Measurements from ENCODE around the gene ASS1.

ASS1 gene

DNA sequence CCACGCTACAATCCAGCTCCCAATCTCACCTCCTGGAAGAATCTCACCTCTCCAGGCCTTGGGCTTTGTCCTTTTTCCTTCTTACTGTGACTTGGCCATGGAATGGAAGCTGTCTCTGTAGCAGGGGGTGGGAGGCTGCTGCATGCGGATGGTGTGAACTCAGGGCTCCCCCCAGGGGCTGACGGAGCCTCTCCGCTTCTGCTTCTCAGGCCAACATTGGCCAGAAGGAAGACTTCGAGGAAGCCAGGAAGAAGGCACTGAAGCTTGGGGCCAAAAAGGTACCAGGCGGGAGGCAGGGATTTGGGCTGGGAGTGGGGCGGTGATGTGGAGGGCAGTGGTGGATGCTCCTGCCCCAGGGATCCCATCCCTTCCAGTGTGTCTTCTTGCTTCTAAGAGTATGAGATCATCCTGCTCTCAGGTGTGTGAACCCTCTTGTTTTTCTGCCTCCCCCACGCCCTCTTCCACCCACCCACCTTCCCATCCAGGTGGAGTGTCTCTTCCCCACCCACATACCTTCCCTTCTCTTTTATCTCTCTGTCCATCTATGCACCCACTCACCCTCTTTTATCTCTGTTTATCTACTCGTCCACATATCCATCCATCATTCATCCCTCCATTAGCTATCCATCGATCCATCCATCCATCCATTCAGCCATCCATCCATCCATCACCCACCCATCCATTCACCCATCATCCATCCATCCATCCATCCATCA, 9.5 kb downstream of the ASS1 start:
- DNase-seq (ENCODE audit: low read depth in 2 of 2), result no peak

DNA sequence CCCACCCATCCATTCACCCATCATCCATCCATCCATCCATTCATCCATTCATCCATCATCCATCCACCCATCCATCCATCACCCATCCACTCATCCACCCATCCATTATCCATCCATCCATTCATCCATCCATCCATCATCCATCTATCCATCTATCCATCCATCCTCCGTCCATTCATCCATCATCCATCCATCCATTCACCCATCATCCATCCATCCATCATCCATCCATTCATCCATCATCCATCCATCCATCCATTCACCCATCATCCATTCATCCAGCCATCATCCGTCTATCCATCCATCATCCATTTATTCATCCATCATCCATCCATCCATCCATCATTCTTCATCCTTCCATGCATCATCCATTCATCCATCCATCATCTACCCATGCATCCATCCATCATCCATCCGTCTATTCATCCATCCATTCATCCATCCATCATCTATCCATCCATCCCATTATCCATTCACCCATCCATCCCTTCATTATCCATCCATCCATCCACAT, 10.1 kb downstream of the ASS1 start:
- no peak for DNase-seq (ENCODE audit: low read depth in 2 of 2)

DNA sequence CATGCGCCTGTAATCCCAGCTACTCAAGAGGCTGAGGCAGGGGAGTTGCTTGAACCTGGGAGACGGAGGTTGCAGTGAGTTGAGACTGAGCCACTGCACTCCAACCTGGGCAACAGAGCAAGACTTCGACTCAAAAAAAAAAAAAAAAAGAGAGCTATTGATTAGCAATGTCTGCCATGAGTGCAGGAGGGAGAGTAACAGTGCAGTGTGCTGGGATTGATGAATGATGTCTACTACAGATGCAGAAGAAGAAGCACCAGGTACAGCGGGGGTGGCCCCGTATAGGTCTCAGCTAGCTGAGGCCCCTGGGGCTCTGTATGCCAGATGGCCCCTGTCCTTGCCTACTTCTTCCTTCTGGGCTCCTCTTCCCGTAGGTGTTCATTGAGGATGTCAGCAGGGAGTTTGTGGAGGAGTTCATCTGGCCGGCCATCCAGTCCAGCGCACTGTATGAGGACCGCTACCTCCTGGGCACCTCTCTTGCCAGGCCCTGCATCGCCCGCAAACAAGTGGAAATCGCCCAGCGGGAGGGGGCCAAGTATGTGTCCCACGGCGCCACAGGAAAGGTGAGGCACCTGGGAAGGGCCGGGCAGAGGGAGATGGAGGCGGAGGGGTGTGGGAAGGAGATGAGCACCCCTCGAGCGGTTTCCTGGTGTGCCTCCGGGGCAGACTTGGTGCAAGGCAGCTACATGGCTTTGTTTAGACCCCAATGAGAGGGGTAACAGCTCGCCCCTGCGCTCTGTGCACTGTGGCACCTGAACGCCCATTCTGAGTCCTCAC, 13.5 kb downstream of the ASS1 start:
- DNase-seq (ENCODE audit: low read depth in 2 of 2), result no peak

DNA sequence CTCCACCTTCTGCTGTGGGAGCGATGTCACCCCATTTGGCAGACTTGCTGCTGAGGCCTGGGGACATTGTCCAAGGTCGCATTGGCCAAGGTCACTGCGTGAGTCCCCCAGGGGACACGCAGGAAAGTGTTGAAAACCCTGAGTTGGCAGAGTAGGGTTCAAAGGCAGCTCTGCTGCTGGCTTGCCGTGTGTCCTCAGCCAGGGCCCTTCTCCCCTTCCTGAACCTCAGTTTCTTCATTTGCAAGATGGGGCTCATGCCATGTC, 14.0 kb downstream of the ASS1 start:
- DNase-seq (ENCODE audit: low read depth in 2 of 2), result no peak

DNA sequence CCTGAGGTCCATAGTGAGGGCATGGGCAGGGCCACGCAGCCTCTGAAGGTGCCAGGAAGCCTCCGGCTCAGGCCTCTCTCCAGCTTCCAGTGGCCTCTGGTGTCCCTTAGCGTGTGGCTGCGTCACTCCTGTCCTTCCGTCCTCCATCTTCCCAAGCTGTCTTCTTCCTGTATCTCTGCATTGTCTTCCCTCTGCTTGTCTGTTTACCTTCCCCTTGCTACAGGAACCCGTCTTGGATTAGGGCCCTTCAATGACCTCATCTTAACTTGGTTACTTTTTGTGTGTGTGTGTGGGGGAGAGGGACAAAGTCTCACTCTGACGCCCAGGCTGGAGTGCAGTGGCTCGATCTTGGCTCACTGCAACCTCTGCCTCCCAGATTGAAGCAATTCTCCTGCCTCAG, 14.4 kb downstream of the ASS1 start:
- DNase-seq (ENCODE audit: low read depth in 2 of 2), result no peak

DNA sequence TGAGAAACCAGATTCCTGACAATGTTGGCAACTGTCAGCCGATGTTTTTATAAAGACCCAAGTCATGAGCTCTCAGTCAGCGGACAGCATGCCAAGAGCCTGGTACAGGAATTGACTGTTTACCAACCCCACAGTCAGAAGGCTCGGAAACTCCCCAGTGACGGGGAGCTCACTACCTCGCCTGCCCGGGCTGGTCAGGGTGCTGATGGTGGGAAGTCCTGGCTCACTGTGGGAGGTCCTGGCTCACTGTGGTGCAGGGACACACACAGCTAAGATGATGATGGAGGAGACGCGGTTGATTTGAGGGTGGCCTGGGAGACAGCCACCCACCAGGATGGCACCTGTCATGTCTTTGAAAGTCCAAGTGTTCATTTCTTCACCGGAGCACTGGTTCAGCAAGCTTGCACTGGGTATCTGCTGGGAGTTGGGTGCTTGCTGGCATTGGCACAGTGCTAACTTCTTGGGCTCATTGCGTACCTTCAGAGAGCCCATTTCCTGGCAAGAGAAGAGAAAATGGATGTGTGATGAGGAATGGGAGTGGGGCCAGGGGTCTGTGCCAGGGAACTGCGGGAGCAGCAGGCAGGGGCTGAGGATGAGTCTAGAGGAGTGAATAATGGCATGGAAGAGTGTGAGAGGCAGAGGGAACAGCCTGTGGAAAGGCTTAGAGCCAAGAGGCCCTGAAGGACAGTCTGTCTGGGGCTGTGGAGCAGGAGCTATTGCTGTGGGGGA, 15.3 kb downstream of the ASS1 start:
- DNase-seq (ENCODE audit: low read depth in 2 of 2), result no peak

DNA sequence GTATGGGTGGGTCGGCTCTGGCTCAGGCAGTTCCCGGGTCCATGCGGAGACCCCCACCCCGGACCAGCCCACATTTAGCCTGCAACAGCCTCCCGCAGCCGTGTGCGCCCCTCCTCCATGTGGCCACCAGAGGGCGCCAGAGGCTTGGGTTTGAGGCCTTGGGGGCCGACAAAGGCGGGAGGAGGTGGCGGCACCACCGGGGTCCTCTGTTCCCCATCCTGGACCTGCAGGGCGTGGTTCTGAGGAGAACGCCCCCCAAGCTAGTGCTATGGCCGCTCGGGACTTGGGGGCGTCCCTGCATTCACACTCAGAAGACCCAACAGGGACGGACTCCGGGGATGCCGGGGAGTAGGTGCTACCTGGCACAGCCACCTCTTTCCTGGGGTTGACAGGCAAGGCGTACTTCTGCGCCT, 16.5 kb downstream of the ASS1 start:
- DNase-seq (ENCODE audit: low read depth in 2 of 2), result peak in 1 of 2 experiments; percentile 12

DNA sequence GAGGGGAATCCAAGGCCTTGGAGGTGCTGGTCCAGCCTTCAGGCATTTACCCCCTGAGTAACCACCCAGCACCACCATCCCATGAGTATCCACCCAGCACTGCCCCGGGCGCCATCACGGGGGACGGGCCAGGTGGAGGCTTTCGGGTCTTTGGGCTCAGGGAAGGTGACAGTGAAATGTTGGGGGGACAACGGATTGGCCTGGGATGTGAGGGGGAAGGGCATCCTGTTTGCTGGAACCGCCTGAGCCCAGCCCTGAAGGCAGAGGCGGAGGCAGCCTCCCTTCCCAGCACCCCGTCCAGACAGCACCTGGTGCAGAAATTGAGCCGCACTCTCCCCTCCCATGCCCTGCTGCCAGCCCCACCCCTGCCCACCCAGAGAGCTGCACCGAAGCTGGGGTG, 17.0 kb downstream of the ASS1 start:
- DNase-seq (ENCODE audit: low read depth in 2 of 2), result no peak

DNA sequence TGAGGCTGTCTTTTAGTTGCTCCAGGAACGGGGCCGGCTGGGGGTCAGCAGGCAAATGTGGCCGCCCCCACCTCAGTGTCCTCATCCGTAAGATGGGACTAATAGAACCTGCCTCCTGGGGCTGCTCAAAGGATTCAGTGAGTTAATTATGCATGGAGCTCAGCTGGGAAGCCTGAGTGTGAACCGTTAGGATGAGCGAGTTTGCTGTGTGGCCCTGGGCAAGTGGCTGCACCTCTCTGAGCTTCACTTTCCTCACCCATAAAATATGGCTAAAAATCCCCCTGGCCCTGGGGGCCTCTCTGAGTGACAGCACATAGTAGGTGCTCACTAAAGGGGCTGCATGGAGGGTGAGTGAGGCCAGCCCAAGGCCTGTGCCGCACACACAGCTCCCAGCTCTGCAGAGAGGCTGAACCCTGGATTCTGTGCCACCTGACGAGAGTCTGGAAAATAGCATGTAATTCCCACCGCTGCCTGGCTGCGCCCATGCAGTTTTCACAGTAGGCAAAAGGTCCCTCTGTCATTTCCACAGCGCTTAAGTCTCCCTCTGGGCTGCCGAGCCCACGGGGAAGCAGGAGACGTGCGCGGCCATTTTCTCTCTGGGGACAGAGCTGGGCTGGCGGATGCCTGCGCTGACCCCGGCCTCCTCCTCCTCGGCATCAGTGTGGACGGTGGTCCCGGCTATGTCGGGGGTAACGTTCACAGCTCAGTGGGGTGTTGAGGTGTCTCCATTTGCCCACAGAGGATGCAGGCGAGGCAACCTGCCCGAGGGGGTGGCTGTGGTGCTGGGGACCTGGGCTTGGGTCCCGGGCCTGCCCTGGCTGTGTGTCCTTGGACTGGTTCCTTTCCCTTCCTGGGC, 18.2 kb downstream of the ASS1 start:
- no peak for DNase-seq (ENCODE audit: low read depth in 2 of 2)

DNA sequence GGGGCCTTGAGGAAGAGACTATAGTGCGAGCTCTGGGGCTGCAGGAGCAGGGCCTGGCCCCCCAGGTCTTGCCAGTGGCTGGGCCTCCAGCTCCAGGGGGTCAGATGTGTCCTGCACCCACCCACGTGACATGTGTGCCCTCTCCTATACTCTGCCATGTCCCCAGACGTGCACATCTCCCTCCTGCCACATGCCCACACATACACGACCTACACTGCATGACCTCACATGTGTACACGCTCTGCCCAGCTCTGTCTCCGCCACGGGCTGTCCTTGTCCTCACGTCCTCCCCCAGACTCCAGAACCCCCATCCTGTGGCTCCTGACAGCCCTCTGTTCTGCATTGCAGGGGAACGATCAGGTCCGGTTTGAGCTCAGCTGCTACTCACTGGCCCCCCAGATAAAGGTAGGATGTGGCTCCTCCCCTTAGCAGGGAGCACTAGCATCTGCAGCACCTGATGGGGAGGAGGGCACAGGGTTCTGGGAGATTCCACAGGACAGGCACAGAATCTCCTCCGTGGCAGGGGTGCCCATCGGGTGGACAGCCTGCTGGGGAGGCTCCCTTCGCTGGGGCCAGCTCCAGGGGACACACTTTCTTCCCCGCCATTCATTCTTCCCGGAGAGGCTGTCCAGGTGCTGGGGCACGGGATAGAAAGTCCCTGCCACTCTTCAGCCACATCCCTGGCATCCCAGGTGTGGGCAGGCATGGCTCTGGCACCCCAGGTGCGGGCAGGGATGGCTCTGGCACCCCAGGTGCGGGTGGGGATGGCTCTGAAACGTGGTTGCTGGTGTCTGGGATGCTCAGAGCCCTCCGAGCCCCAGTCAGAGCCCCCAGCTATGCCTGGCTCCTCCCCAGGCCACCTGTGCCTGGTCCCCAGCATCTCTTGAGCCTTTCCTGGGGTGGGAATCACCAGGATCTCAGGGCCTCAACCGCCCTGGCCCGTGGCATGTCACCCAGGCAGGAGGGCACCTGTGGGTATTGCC, 19.3 kb downstream of the ASS1 start:
- no peak for DNase-seq (ENCODE audit: low read depth in 2 of 2)

DNA sequence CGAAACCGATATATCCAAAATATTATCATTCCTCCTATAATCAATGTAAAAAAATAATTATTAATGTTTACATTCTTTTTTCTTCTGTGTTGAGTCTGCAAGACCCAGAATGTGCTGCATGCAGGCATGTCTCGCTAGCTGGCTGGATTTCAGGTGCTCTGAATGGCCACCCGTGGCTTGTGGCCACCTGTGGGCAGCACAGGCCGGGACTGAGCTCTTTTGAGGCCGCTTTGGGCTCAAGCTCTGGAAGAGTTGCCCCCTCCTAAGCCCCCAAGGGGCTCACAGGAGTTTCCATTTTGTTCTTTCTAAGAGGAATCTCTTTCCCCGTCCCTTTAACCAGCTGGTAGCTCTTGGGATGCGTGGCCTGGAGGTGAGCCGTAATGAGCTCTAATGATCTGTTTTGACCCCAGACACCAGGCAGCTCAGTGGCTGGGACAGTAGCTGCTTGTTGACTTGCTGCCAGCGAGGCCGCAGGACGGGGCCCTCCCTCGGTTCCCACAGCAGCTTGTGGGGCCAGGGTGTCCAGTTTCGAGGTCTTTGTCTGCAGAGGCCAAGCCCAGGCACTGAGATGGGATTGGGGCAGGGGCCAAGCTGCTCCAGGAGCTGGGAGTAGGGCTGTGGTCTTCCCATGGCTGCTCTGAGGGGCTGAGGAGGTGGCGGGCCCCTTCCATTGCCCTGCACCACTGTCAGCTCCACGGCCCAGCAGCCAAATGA, 20.8 kb downstream of the ASS1 start:
- no peak for DNase-seq (ENCODE audit: low read depth in 2 of 2)

DNA sequence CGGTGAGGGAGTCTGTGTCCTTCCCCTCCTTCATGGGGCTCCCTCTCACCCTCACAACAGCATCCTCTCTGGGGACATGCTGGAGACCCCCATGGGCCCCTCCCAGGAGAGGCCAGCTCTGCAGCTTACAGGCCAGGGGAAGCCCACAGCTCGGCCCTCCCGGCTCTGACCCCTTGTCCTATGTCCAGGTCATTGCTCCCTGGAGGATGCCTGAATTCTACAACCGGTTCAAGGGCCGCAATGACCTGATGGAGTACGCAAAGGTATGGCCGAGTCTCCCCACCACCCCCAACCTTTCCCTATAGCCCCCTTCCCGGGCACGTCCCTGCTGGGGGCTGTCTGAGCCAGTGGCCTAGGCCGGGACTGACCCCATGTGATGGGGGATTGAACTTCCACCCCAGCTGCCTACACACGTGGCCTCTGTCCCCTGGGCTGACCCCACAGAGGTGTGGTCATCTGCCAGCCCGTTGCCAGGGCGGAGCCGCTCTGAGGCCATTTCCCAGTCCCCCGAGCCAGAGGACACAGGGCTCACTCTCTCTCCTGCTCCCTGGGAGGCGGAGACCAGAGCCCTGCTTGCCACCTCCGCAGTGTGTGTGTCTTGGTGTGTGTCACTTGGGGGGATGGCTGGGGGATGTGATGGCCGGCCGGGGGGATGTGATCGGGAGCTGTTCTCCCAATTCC, 21.9 kb downstream of the ASS1 start:
- DNase-seq (ENCODE audit: low read depth in 2 of 2), result no peak

DNA sequence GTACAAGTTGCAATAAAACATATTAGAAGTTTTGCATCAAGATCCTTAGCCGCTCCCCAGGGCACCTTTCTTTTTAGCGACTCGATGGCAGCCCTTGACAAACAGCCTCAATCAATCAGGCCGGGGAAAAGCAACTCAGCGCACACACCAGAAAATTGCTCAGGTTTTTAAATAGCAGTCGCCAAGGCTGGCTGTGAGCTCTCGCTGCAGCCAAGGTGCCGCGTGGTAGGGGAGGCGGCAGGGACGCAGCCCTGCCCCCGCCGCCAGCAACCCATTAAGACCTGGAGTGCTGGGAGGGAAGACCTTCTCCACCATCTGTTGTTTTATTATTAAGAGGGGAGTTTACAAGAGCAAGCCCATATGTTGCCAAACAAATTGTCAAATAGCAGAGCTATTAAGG, 22.6 kb downstream of the ASS1 start:
- DNase-seq (ENCODE audit: low read depth in 2 of 2), result no peak

DNA sequence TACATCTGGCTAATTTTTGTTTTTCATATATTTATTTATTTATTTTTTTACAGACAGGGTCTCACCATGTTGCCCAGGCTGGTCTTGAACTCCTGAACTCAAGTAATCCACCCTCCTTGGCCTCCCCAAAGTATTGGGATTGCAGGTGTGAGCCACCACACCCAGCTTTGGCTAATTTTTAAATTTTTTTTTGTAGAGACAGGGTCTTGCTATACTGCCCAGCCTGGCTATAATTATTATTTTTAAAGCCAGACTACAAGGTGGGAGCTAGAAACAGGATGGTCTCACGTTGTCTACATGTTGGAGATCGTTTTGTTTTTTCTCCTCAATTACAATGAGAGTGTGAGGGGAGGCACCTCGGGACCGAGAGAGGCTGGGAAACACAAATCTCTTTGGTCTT, 23.8 kb downstream of the ASS1 start:
- DNase-seq (ENCODE audit: low read depth in 2 of 2), result no peak

DNA sequence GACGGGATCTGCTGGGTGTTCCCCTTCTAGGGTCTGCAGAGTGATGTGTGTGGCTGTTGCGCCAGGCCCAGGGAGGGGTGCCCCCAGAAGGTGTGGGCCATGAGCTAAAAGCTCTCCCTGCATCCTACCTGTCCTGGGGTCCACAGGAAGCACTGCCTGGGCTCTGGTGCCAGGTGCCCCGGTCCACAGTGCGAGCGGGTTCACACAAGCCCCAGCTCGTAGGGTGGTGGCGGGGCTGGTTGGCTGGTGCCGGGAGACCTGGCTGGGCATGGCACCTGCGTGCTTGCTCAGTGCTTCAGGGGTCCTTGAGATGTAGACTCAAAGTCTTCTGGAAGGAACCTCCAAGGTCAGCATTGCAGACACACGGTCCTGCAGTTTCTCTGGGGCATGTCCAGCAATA, 25.5 kb downstream of the ASS1 start:
- DNase-seq (ENCODE audit: low read depth in 2 of 2), result no peak

DNA sequence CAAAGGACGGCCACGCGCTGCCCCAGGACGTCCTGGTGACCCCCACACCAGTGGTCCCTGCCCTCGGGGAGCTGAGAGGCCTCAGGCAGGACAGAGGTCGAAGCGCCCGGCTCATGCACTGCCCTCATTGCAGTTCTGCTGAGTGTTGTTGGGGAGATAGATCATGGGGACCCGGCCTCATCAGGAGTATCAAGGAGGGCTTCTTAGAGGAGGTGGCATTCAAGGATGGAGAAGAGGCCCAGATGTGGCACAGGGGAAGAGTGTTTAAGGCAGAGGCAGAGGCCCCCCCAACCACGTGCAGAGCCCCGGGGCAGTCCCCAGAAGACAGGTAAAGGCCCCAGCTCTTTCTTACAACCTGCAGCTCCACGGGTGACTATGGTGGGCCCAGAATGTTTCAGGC, 26.2 kb downstream of the ASS1 start:
- DNase-seq (ENCODE audit: low read depth in 2 of 2), result no peak

DNA sequence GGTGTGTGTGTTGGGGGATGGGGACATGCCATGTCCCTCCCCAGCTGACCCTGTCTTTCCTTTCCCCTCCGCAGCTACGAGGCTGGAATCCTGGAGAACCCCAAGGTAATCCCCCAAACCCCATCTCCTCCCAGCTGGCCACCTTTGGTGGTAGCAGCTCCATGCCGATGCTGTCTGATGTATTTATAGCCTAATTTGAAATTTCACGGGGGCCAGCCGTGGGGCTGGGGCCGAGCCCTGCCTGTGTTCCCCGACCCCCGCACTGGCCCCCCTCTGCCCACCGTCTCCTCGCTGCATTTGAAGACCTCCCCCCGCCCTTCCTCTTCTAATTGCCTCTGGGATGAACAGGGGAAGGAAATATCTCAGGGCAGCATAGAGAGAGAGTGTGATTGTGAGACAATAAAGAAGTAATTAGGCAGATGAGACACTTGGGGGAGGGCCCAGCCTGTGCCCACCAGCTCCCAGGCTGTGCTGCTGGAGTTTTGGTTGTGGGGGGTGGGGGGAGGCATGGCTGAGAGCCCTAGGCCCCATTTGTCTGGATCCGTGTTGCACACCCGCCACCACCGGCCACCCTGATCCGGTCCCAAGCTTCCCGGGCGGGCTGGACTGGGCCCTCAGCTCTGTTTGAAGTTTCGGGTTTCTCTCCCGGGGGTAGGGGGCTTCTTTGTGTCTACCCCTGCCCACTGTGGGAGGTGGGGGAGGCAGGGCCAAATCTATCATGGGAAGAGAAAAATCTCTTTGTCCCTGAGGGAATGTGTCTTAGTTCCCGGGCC, 26.8 kb downstream of the ASS1 start:
- DNase-seq (ENCODE audit: low read depth in 2 of 2), result no peak

DNA sequence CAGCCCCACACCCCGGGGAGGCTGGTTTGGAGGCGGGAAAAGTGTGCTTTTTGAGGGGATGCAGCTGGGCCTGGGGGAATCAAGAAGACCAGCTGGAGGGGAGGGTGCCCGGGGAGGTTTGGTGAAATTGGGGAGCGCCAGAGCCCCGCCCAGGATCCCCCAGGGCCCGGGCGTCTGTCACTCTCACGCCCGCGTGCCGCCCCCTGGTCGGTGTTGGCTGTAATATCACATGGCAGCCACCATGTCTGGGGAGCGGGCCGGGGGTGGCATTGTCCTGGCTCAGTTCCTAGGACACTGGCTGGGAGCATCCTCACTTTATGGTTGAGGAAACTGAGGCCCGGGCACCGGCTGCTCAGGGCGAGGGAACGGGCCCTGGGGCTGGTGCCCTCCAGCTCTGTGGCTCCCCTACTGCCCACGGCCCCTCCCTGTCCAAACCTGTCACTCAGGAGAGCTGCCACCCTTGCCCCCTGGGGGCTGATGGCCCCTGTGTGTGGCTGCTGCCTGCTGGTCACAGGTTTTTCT, 27.5 kb downstream of the ASS1 start:
- no peak for DNase-seq (ENCODE audit: low read depth in 2 of 2)
